ENCODE measurements around the gene EHD2.
"Not testable (repeated sequence)": the region's sequence is repeated elsewhere in the genome, so short reads cannot be mapped to it uniquely, and the experiment has no call there.

The EHD2 gene

DNA sequence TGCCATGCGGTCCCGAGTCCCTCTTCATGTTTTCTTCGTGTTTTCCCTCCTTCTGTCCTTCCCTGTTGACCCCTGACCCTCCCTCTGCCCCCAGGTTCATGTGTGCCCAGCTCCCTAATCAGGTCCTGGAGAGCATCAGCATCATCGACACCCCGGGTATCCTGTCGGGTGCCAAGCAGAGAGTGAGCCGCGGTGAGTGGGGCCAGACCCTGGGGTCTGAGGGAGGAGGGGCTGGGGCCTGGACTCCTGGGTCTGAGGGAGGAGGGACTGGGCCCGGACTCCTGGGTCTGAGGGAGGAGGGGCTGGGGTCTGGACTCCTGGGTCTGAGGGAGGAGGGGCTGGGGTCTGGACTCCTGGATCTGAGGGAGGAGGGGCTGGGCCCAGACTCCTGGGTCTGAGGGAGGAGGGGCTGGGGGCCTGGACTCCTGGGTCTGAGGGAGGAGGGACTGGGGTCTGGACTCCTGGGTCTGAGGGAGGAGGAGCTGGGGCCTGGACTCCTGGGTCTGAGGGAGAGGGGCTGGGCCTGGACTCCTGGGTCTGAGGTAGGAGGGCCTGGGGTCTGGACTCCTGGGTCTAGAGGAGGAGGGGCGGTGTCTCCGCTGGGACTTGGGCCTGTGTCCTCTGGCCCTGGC is 5.3 kb downstream of the EHD2 start:
- not testable (repeated sequence) for DNase-seq

DNA sequence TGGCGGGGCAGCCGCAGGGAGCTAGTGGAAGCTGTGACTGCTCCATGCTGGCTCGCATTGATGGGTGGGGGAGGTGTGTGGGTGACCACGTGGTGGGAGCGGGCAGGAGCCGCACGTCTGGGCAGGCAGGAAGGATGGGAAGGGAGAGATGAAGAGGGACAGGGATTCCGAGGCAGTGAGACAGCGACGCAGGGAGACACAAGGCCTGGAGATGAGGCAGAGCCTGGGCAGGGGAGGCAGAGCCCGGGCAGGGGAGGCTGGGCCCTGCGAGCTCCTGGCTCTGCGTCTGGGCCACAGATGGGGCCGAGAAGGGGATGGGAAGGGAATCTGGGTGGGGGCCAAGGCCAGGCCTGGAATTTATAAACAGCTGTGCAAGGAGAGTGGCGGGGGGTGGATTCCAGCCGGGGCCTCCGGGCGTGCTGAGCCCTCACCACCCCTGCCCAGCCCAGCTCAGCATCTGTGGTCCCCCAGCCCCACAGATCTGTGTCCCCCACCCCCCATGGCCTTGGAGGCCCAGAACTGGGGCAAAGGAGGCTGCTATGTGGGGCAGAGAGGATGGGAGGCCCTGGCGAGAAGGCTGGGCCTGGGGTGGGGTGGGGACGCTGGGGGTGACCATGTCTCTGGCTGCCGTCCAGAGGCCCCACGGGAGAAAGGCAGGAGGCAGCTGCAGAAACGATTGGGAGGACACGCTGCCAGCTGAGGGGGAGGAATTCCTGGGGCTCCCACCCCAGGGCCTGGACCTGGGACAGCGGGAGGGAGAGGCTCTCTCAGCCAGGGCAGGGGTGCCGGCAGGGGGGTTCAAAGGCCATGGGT is 6.0 kb downstream of the EHD2 start:
- DNase-seq: no peak

DNA sequence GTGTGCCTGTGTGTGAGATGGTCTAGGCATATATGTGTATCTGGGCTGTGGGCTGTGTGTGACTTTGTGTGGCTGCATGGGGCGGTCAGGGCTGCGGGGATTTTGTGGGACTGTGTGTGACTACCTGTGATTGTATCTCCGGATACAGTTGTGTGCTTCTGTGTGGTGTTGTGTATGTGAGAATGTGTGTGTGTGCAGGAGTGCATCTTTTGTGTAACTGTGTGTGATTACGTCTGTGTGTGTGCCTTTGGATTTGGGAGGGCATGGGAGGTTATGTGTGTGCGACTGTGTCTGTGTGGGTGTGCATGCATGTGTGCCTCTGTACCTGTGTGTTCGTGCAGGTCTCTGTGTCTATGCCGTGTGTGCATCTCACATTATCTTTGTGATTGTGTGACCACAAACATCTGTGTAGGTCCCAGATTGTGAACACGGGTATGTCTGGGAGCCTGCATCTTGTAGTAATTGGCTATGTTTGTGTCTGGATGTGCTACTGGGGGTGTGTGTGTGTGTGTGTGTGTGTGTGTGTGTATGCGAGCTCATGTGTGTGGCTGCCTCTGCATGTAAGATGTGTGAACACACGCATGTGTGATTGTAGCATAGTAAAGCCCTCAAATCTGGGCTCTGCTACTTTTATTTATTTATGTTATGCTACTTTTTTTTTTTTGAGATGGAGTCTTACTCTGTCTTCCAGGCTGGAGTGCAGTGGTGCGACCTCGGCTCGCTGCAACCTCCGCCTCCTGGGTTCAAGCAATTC is 7.6 kb downstream of the EHD2 start:
- no peak for DNase-seq

DNA sequence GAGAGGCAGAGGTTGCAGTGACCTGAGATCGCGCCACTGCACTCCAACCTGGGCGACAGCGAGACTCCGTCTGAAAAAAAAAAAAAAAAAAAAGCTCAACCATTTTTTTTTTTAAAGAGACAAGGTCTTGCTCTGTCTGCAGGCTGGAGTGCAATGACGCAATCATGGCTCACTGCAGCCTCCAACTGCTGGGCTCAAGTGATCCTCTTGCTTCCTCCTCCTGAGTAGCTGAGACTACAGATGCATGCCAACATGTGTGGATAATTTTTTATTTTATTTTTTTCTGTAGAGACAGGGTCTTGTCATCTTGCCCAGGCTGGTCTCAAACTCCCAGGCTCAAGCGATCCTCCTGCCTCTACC is 10.3 kb downstream of the EHD2 start:
- DNase-seq: peak; percentile 43

DNA sequence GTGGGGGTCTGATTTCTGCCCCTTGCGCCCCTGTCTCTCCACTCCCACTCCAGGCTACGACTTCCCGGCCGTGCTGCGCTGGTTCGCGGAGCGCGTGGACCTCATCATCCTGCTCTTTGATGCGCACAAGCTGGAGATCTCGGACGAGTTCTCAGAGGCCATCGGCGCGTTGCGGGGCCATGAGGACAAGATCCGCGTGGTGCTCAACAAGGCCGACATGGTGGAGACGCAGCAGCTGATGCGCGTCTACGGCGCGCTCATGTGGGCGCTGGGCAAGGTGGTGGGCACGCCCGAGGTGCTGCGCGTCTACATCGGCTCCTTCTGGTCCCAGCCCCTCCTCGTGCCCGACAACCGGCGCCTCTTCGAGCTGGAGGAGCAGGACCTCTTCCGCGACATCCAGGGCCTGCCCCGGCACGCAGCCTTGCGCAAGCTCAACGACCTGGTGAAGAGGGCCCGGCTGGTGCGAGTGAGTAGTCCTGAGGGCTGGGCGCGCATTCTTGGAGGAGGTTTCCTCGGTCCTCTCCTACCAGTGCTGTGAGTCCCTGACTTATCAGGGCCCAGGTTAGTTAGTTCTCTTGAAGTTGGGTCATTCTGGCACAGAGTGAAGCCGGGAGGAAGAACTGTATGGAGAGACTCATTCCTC is 12.7 kb downstream of the EHD2 start:
- peak; percentile 47 for DNase-seq

DNA sequence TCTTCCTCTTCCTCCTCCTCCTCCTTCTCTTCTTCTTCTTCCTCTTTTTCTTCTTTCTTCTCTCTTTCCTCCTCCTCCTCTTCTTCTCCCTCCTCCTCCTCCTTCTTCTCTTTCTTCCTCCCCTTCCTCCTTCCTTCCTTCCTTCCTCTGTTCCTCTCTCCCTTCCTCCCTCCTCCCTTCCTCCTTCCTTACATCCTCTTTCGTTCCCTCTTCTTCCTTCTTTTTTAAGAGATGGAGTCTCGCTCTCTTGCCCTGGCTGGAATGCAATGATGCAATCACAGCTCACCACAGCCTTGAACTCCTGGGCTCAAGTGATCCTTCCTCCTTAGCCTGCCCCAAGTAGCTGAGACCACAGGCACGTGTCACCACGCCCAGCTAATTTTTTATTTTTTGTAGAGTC is 13.2 kb downstream of the EHD2 start:
- no peak for DNase-seq

DNA sequence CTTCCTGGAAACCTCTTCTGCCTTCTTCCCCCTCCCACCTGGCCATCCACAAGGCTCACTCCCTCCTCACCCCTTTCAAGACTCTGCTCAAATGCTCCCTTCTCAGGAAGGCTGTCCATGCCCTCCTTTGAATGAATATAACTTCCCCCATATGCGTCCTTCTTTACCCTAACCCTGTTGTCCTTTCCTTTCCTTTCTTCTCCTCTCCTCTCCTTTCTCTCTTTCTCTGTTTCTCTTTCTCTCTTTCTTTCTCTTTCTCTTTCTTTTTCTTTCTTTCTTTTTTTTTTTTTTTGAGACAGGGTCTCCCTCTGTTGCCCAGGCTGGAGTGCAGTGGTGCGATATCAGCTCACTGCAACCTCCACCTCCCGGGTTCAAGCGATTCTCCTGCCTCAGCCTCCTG is 15.1 kb downstream of the EHD2 start:
- DNase-seq: not testable (repeated sequence)

DNA sequence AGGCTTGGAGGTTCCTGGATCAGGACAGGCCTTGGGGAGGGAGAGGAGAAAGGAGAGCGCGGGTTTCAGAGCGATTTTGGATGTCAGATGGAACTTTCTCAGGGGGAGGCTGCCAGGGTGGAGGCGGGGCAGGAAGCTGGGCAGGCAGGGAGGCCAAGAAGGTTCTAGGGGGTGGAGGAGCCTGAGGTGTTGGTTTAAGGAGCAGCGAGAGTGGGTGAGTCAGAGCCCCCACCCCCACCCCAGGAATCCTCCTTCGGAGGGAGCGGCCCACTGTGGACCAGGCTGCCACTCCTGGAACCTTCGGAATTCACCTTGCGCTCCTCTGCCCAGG is 16.2 kb downstream of the EHD2 start:
- DNase-seq: no peak

DNA sequence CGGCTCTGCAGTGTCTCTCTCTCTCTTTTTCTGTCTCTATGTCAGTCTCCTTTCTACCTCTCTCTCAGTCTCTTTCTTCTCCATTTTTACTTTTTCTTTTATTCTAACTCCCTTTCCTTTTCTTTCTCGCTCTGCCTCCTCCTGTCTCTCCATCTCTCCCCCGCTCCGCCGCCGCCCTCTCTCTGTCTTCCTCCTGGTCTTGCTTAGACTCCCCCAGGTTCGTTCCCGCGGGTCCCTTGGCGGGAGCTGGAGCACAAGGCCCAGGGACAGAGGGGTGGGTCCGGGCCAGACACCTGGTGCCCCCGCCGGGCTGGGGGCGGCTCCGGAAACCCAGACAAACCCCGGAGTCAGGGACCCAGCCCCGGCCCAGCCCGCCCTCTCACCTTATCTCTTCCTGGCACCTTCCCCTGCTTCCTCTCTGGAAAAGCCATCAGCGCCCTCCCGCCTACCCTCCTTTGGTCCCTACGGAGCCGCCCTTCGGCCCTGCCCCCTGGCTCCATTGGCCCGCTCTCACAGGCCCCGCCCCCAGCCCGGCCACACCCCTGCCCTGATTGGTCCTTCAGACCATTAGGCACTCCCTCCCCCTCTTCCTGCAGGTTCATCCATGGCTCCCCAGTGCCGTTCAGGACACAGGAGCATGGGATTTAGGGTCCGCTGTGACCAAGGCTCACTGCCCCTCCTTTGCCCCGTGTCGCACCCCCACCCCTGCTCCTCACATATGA is 16.7 kb downstream of the EHD2 start:
- no peak for DNase-seq

DNA sequence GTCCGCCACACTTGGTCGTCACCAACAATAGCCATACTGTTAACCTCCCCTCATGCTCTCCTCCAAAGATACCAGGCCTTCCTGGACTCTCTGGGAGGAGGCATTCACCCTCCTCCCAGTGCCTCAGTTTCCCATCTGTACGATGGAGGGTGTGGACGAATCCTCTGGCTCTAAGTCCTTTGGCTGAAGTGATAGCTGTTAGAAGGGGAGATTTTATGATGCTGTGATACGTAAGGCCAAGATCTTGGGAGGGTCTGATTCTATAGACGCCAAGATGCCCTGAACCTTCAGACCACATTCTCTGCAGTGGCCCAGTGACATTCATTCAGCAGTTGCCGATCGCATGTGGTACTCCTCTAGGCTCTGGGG is 17.3 kb downstream of the EHD2 start:
- no peak for DNase-seq

DNA sequence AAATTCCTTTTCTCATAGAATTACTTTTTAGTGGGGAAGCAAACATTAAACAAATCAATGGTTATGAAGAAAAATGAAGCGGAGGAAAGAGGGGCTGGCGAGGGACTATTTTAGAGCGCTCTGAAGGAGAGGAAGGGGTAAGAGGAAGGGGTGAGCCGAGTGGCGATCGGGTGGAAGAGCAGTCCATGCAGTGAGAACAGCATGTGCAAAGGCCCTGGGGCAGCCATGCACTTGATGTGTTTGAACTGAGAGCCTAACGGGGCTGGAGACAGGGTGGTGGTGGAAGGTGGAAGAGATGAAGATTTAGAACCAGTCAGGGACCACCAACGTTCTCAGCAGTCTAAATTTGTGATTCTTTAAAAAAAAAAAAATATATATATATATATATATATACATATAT is 17.7 kb downstream of the EHD2 start:
- DNase-seq: no peak

DNA sequence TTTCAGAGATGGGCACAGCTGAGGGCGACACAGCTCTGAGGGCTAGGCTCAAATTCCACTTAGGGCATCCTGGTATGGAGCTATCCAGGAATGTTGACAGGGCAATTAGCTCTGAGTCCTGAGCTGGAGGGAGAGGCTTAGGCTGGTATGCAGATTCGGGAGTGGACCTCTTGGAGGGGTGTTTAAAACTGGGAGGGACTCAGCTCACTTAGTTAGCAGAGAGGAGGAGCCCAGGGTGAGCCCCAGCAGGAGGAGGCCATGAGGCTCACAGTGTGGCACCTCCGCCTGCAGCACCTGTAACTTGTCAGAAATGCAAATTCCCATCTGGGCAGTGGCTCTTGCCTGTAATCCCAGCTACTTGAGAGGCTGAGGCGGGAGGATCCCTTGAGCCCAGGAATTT is 21.9 kb downstream of the EHD2 start:
- no peak for DNase-seq

DNA sequence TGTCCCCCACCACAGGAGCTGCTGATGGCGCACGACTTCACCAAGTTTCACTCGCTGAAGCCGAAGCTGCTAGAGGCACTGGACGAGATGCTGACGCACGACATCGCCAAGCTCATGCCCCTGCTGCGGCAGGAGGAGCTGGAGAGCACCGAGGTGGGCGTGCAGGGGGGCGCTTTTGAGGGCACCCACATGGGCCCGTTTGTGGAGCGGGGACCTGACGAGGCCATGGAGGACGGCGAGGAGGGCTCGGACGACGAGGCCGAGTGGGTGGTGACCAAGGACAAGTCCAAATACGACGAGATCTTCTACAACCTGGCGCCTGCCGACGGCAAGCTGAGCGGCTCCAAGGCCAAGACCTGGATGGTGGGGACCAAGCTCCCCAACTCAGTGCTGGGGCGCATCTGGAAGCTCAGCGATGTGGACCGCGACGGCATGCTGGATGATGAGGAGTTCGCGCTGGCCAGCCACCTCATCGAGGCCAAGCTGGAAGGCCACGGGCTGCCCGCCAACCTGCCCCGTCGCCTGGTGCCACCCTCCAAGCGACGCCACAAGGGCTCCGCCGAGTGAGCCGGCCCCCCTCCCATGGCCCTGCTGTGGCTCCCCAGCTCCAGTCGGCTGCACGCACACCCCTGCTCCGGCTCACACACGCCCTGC is 27.8 kb downstream of the EHD2 start:
- no peak for DNase-seq

DNA sequence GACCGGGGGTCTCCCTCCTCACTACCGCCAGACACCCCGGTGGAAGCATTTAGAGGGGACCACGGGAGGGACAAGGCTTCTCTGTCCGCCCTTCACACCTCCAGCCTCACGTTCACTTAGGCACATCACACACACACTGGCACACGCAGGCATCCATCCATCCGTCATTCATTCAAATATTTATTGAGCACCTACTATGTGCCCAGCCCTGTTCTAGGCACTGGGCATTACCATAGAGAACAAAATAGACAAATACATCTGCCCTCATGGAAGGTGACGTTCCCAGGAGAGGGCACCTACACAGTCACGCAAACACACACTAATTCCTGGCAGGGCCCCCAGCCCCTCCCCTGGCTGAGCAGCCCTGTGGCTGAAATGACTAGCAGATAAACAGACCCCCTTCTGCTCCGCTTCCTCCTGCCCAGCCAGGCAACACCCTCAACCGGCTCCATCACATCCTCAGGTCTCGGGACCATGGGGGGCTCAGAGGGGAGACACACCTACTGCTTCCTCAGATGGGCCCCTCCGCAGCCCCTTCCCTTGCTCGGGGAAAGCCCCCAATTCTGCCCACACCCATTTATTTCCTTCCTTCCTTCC is 28.4 kb downstream of the EHD2 start:
- DNase-seq: no peak

DNA sequence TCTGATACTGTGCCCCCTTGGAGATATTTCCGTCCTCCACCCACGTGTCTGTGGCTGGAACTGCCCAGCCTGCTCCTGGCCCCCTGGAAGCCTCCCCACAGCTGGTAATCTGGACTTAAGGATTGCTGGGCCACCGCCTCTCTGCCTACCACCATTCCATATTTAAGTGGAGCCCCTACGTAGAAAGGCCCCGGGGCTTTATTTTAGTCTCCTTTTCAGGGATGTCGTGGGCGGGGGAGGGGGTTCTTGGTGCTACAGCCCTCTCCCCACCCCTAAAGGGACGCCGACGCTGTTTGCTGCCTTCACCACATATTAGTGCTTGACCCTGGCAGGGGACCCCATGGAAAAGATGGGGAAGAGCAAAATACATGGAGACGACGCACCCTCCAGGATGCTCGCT is 29.4 kb downstream of the EHD2 start:
- DNase-seq: no peak

DNA sequence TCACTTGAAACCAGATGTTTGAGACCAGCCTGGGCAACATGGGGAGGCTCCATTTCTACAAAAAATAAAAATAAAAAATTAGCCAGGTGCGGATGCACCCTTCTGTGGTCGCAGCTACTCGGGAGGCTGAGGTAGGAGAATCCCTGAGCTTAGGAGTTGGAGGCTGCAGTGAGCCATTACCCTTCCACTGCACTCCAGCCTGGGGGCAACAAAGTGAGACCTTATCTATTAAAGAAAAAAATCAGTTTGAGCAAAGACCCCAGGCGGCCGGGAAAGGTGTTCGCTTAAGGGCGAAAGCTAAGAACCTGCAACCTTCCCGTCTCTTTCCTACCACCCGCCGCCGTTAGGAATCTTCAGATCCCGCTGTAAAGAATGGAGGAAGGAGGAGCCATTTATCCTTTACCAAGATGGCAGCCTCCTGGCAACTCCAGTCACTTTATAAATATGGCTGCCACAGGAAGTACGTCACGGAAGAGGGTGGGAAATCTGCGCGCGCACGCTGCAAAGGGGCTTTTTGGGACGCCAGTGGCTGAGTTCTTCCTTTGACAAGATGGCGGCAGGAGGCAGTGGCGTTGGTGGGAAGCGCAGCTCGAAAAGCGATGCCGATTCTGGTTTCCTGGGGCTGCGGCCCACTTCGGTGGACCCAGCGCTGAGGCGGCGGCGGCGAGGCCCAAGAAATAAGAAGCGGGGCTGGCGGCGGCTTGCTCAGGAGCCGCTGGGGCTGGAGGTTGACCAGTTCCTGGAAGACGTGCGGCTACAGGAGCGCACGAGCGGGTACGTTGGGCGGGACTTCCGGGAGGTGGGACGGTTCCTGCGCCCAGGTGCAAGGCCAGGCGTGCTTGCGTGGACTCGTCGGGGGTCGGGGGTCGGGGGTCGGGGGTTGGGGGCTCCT is 32.0 kb downstream of the EHD2 start, which contains the start of gene NOP53:
Gene NOP53 (plus strand): TSS at position 537 of the 892 bp plus-strand sequence. CDS start 14 bp downstream, at position 551.
- peak; percentile 94 for DNase-seq

DNA sequence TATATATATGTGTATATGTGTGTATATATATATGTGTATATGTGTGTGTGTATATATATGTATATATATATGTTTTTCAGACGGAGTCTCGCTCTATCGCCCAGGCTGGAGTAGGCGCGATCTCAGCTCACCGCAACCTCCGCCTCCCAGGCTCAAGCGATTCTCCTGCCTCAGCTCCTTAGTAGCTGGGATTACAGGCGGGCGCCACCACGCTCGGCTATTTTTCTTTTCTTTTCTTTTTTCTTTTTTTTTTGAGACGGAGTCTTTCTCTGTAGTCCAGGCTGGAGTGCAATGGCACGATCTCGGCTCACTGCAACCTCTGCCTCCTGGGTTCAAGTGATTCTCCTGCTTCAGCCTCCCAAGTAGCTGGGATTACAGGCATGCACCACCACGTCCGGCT is 32.9 kb downstream of the EHD2 start:
- DNase-seq: not testable (repeated sequence)

DNA sequence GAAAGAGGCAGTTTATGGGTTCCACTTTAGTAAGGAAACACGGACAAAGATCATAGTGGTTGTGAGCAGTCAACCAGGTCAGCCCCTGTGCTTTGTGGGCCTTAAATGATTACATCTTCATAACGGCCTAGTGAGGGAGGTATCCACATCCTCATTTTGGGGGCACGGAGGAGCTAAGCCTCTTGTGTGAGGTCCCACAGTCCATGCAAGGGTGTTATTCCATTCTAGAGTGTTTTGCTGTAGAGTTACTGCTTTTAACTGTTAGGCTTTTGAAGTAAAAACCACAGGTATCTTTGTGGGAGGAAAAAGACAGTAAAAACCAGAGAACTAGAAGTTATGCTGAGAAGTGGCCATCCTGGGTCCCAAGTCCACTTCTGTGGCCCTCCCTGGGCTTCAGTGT is 36.1 kb downstream of the EHD2 start:
- no peak for DNase-seq

DNA sequence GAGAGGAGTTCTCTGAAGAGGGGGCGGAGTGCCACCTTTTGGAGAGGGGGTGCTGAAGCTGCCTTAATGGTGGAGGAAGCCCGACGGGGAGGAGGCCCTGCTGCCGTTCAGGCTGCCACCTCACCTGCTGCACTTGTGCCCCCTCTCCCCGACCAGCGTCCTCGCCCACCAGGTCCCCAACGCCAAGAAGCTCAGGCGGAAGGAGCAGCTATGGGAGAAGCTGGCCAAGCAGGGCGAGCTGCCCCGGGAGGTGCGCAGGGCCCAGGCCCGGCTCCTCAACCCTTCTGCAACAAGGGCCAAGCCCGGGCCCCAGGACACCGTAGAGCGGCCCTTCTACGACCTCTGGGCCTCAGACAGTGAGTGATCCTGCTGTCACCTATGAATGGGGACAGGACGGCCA is 37.5 kb downstream of the EHD2 start:
- no peak for DNase-seq

DNA sequence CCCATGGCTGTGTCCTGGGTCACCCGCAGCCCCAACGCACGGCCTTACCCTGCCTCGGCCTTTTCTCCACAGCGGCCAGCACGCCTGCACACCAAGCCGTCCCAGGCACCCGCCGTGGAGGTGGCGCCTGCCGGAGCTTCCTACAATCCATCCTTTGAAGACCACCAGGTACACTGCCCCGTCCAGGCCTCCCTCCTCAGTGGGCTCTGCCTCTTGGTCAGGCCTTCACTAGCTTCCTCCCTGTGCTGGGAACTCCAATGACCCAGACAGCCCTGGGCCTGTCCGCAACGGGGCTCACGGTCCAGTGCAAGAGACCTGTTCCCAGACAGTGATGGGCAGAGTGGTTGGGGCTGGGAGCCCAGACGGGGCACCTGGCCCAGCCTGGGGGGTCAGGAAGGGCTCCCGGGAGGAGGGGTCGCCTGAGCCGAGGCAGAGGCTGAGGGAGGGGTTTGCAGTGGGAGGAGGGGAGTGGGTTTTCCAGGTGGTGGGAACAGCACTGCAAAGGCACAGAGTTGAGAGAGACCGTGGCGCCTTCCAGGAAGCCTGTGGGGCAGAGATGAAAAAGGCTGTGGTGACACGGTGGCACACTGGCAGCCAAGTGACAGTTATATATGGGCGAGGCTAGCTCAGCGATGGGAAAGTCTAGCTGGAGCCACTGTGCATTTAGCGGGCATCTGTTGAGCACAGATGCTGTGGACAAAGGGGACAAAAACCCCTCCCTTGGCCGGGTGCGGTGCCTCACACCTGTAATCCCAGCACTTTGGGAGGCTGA is 39.4 kb downstream of the EHD2 start:
- DNase-seq: no peak

All from DMS79 treated with DMSO at 0.1 percent for 48 hours (cell line).